ENCODE data around the gene NOP56.

The NOP56 gene

DNA sequence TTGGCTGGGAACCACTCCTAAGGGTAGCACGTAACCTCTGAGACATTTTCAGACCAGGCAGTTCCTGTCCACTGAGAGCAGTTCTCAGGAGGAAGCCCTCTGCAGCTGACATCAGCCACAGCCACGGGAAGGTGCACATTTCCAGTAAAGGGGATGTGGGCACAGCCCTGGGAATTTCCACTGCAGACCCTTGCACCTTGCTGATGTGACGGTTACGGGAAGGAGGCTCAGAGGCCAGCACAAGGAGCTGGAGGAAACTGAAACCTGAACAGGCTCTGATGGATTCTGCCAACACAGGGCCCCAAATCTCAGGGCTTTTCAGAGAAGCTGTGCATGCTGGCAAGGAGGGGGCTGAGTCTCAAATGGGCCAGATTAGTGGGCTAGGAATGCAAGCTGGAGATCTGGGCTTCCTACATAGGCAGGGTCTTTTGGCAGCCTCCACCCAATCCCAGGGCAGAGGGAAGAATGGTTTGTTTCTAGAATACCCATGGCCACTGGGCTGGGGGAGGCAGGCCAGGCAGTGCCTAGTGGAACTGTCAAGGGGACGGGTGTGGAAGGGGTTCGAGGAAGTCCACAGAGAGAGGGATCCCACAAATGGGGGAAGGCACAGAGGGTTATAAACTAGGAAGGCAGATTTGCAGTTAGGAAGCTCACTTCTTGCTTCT, 54.4 kb downstream of the NOP56 start:
- DNase-seq = no peak

GRCh38 chr20:2707353-2708072, 55.1 kb downstream of the NOP56 start:
- no peak for DNase-seq
